HG03520 (cell line): Measurements from ENCODE around the gene C1QTNF5.

ENCODE experiments used
- ATAC-seq: cut with Tn5 transposase; IDR thresholded peaks from one replicate; pipeline ENCODE4 v1.9.1; 2021; ENCODE audit warnings: mild to moderate bottlenecking, moderate library complexity; ENCODE audit not compliant: unreplicated experiment

Gene C1QTNF5

DNA sequence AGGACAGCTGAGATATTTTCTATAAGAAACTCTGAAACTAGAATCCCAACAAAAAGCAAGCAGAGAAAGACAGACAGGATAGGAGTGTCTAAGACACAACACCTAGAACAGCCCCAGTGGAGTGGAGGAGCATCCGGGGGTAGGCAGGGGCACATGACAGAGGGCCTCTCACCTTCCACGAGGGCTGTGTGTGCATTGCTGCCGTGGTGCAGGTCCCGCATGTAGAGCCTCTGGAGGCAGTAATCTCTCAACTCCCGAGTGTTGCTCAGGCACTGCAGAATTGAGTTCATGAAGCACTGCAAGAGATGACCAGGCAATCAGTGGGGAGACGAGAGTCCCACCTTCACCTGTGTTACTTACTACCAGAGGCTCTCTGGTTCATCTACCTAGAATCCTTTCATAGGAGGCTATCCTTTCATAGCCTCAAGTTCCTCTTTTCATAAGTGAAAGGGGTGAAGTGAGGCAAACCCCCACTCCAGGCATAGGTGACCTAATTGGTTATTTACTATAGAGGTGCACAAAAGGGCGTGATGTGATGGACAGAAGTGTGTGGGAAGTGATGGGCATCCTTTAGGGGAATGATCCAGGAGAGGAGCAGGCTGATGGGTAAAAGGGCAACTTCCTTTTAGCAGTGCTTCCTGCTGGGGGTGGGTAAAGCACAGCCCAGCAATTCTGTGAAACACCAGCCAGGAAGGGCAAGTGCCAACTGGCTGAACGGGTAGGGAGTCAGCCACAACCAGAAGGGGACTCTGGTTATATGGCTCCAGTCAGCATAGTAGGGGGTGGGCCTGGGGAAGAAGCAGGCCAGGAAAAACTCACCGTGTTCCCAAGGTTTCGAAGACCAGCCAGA, 18.9 kb upstream of the C1QTNF5 start:
- no peak for ATAC-seq

DNA sequence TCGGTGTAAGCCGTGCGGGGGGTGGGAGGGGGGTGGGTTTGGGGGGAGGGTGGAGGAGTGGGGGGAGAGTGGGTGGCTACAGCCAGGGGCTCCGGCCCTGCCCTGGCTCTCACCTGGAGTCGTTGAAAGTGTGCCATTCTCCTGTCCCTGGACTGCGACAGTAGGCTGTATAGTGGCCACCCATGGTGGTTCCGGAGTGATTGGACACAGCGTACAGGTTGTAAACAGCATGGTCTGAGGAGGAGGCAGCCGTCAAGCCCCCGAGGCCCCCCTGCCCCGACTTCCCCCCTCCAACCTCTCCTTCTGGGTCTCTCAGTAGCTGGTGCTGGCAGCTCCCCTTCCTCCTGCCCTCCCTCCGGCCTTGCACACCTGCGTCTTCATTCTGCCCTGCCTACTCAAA, 16.4 kb upstream of the C1QTNF5 start:
- ATAC-seq: no peak

DNA sequence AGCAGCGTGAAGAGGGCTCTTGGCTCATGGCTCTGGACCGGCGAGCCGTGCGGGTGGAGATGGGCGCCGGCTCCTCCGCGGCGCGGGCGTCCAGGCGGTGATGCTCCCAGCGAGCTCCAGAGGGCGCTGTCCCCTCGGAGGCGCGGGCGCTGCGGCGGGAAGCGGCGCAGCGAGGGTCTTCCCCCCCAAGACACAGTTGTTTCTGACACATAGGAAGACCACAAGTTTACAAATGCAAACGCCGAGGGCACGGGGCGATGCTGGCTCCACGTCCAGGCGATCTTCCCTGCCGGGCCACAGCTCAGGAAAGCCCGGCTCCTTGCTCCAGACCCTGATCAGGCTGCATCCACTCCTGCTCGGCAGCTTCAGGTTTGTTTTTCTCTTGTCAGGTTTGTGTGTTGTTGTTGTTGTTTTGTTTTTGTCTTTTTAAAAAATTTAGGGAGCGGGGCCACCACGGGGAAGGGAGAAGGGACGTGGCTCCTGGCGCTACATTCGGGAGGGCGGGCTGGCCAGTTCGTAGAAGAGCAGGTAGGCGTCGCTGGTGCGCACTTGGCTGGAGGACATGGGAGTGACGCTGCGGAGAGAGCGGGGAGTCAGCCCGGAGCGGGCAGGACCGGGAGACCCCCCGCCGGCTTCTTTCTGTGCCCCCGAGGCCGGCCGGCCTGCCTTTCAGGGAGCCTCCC, 15.8 kb upstream of the C1QTNF5 start:
- ATAC-seq: peak; percentile 62

DNA sequence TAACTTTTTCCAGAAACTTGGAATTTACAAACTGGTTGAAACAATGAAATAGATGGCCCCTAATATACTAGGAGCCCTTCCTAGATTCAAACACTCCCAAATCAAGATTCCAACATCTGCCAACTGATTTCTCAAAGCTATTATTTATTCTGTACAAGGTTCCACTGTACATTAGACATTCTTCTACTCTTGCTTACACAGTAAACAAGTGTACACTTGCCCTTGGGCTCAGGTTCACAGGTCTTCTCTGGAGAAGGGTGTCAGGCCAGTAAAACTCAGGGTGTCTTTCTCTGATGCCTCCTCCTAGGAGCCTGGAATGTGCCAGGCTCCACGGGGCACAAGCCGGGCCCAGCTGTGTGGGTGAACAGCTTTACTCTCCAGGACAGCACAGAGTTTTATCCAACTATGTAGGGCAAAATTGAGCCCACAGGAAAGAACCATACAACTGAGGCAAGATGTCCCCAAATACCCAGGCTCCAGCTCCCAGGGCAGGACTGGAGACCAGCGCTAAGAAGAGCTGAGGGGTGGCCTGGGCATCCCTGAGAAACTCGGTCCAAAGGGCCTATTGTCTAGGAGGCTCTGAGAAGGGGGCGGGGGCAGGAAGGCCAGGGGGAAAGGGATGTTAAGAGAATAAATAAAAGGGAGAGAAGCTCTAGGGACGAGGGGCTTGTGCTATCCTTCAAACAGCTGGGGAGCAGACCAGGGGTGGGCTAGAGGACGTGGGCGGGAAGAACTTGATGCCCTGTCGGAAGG, 14.6 kb upstream of the C1QTNF5 start:
- ATAC-seq: no peak

DNA sequence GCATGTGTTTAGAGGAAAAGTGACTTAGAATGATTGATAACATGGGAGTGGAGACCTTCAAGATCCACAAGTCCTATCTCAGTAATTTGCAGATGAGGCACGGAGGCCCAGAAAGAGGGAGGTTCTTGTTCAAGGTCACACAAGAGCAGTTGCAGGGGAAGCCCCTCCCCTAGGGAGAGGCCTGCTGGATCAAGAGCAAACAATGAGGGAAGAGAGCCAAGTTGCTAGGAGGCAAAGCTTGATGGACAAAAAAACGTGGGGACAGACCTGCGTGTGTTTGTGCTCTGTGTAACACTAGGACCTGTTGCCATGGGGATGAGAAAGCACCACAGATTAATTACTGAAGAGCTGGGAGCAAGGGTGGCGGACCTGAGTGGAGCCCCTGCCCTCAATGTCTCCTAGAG, 12.2 kb upstream of the C1QTNF5 start:
- no peak for ATAC-seq

DNA sequence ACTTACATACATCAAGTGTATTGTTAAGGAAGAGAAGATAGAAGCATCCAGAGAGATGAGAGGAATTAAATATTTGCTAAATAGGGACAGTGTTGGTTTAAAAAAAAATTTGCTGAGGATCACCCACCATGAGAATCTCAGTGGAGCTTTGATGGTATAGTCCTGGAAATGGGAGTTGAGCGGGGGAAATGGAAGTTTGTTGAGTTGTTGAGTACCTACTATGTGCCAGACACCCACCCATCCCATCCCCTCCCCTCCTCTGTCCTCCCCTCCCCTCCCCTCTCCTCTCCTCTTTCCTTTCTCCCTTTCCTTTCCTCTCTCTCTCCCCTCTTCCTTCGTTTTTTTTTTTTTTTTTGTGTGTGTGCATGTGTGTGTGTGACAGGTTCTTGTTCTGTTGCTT, 10.5 kb upstream of the C1QTNF5 start:
- ATAC-seq: no peak

DNA sequence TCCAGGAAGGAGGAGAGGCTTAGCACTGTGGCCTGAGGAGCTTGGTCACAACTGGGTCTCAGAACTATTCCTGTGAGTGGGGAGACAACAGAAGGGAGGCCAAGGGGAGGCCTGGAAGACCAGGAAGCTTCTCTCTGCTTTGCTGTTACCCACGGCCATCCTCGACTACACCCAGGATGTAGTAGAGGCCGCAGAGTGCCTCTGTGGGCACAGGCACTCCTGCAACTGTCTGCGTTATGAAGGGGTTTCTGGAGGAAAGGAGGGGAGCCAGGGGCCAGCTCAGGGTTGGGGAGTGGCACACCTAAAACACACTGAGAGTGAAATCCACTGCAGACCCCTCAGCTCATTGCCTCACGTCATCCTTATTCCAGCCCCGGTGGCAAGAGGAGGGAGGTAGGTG, 9.6 kb upstream of the C1QTNF5 start:
- ATAC-seq: no peak

- ATAC-seq: no peak
Observed at GRCh38 chr11:119347940-119348605, 7.4 kb upstream of the C1QTNF5 start.

DNA sequence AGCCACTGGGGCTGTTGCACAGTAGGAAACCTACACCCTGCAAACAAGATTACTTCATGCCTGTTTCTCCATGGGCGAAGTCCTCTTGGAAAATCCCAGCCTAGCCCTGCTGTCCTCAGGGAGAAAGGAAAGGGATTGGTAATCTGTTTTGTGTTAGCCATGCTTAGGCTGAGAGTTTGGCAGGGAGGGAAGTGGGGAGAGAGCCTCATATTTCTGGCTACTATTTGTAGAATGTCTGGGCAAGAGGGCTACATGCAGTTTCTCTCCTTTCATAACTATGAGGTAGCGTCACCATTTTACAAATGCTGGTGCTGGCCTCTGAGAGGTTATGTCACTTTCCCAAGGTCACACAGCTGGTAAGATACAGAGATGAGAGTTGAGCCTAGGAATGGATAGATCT, 6.6 kb upstream of the C1QTNF5 start:
- ATAC-seq: no peak

- ATAC-seq: no peak
Observed at GRCh38 chr11:119346605-119347004, 5.9 kb upstream of the C1QTNF5 start, which contains the start of gene MFRP. Gene MFRP (minus strand): TSS chr11:119346705. CDS start chr11:119346513, 192 bp downstream.

DNA sequence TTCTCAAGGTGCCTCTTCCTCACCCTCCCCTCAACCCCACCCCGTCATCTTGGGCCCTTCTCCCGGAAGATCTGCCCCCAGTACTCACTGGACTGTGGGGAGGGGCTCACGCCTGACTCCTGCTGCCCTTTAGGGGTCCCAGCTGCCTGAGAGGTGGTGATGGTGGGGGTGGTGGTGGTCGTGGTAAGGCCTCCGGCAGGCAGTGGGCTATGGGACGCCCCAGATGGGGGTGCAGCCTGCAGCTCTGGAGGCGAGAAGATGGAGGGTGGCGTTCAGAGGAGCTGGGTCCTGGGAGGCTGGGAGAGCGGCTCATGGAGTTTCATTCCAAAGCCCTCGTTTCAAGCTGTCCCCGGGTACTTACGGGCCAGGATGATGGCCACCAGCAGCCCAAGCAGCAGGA, 5.0 kb upstream of the C1QTNF5 start:
- ATAC-seq: no peak

- ATAC-seq: no peak
Observed at GRCh38 chr11:119344291-119345010, 3.8 kb upstream of the C1QTNF5 start.

DNA sequence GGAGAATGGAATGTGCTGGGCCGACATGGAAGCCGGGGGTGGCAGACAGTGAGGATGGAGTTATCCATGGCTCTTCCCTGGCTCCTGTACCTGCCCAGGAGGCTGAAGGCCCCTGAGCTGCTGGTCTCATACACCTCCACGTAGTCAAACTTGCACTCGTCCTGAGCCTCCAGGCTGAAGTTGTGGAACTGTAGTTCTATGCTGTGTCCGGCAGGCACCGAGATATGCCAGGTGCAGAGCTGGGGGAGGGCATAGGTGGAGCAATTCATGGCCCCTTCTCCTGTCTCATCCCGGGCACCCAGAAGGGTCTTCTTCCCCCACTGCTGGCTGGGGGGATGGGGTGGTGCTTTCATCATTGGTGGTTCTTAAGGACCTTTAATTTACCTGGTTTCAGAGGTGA, 3.0 kb upstream of the C1QTNF5 start:
- ATAC-seq: no peak

DNA sequence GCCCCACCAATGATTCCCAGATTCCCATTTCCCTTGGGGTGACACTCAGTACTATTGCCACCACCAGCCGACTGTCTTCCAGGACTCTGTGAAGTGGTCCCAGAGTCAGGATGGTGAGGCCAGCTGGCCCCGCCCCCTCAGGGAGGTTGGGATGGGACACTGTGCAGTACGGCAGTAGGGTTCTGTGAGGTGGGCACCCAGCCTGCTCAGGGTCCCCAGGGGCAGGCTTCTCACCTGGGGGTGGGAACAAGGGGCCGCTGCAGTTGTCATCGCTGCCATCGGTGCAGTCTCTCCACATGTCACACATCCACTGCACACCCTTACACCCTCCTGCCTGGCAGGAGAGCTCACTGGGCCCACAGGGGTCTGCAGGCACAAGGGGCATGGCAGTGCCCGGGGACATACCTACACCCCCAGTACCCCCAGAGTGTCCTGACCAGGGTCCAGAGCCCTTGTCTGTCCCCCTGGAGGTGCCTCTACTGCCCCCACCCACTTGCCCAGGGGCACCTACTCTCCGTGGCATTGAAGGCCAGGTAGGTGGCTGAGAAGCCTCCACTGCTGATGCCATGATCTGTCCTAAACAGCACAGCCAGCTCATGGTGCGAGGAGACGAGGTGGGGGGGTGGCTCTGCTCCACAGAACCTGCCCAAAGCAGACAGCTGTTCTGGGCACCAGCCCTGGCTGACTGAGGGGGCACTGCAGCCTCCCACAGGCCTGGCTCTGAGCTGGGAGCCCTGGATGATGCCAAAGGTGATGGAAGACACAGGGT, 1.9 kb upstream of the C1QTNF5 start:
- no peak for ATAC-seq

- no peak for ATAC-seq
Observed at GRCh38 chr11:119342023-119342300, 1.3 kb upstream of the C1QTNF5 start.

DNA sequence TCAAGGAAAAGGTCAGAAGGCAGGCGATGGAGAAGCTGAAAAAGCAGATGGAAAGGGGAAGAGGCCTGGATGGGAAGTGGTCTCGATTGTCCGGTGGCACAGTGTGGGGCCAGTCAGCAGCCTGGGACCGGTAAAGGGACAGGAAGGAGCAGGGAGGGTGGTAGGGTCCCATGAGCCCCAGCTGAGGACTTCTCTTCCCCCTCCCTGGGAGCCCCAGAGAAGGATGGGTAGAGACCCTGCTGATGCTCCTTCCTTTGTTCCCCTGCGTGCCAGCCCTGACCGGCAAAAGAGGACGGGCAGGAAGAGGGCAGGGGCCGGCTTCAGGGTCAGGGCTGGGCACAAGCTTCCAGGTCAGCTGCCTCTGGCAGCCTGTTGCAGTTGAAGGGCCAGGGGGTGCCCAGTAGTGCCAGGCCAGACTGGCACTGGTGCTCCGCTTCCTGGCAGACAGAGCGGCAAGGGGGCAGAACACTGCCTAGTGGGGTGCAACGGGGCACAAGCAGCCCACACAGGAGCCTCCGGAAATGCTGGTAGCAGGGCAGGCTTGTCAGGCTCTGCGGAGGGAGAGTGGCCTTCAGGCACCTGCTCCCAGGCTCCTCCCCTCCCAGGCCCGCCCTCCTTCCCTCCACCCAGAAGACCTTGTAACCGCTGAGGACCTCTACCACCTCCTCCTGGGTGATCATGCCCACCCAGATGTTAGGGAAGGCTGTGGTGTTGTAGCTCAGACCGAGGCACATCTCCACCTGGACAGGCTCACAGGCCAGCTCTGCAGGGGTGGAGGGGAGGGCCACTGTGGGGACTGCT, 739 bp upstream of the C1QTNF5 start:
- no peak for ATAC-seq

- no peak for ATAC-seq
Observed at GRCh38 chr11:119339589-119340334, 921 bp downstream of the C1QTNF5 start.

GRCh38 chr11:119338965-119339588, 1.6 kb downstream of the C1QTNF5 start:
- ATAC-seq: no peak
